CD4-positive, alpha-beta T cell (primary cell): Measurements from ENCODE around the gene RXRA. TPM values are rescaled to one million over a fixed set of nuclear protein-coding genes. Genes with fewer than 3 reads are reported as not detected.

Source experiments
- ATAC-seq: fragments of 200-7000 bp; cut with Tn5 transposase; one replicate; pipeline ENCODE4 v1.10.0; 2022; ENCODE audit warnings: mild to moderate bottlenecking; ENCODE audit not compliant: poor library complexity
- CTCF ChIA-PET: fragments of 350-600 bp; sonication (Branson Sonifier 250); formaldehyde crosslinking; loops from one replicate; lab custom pipeline; 2021; ENCODE audit warnings: antibody characterized with exemption, inconsistent platforms; lab: Charles Lee
- POLR2A ChIA-PET: fragments of 350-600 bp; sonication (Branson Sonifier 250); formaldehyde crosslinking; loops from one replicate; lab custom pipeline; 2021; ENCODE audit warnings: antibody characterized with exemption, inconsistent platforms; lab: Charles Lee
- DNase-seq, 14 experiments: peaks; one replicate each; pipeline ENCODE4 v3.0.0-alpha.2; 2013 to 2020; ENCODE audit warnings: mixed read lengths in 2 of 14
- H3K27ac ChIP-seq, 2 donors: one replicate each; pipeline versions ENCODE4 v1.5.1 to v1.7.0; 2013; ENCODE audit warnings: low read length in 2 of 2, low read depth in 1 of 2, mild to moderate bottlenecking in 1 of 2
- H3K27me3 ChIP-seq, 2 experiments: 1 replicate in 1 of 2; 2 replicates in 1 of 2; pipeline versions ENCODE4 v1.6.1 to v1.7.0; 2013; ENCODE audit warnings: low read length in 2 of 2, control low read depth in 1 of 2, mild to moderate bottlenecking in 1 of 2, moderate library complexity in 1 of 2; ENCODE audit not compliant: insufficient read depth in 2 of 2, control insufficient read depth in 1 of 2
- H3K36me3 ChIP-seq: one replicate; pipeline ENCODE4 v1.6.1; 2013; ENCODE audit warnings: low read length, control low read depth; ENCODE audit not compliant: insufficient read depth
- H3K4me1 ChIP-seq: one replicate; pipeline ENCODE4 v1.6.1; 2013; ENCODE audit warnings: low read length, control low read depth; ENCODE audit not compliant: insufficient read depth
- H3K4me3 ChIP-seq: one replicate; pipeline ENCODE4 v1.5.1; 2013; ENCODE audit warnings: mild to moderate bottlenecking, low read length, moderate library complexity
- H3K9me3 ChIP-seq, 2 experiments: 1 replicate in 1 of 2; 2 replicates in 1 of 2; pipeline versions ENCODE4 v1.6.1 to v1.7.0; 2013; ENCODE audit warnings: low read length in 2 of 2, mild to moderate bottlenecking in 2 of 2, control low read depth in 1 of 2, moderate library complexity in 1 of 2; ENCODE audit not compliant: control insufficient read depth in 1 of 2, insufficient read depth in 1 of 2
- H3K27ac Mint-ChIP-seq: one replicate; pipeline ENCODE4 v1.8.0; 2020; ENCODE audit warnings: mixed read lengths
- H3K27me3 Mint-ChIP-seq: one replicate; pipeline ENCODE4 v1.8.0; 2021; ENCODE audit warnings: mixed read lengths
- H3K36me3 Mint-ChIP-seq: one replicate; pipeline ENCODE4 v1.8.0; 2021; ENCODE audit warnings: low read depth, mixed read lengths
- H3K4me1 Mint-ChIP-seq: one replicate; pipeline ENCODE4 v1.8.0; 2021; ENCODE audit warnings: low read depth, mixed read lengths
- H3K4me3 Mint-ChIP-seq: one replicate; pipeline ENCODE4 v1.8.0; 2020; ENCODE audit warnings: mild to moderate bottlenecking, mixed read lengths
- H3K9me3 Mint-ChIP-seq: one replicate; pipeline ENCODE4 v1.8.0; 2020; ENCODE audit warnings: mixed read lengths
- CTCF ChIP-seq: fragments of 200-600 bp; IDR thresholded peaks from one replicate; pipeline ENCODE4 v1.8.0; 2022; ENCODE audit warnings: antibody characterized with exemption, mild to moderate bottlenecking
- intact Hi-C, 2 experiments: fragments of 100-400 bp; cut with DNase I in 1 of 2; cut with micrococcal nuclease in 1 of 2; formaldehyde crosslinking; loops; one replicate each; pipeline versions ENCODE4 v1.15.1 to v1.9.0; 2023 to 2025; cut with DNase I, micrococcal nuclease
- total RNA-seq, 174 experiments: library from RNA in 2 of 174; stranded (reverse) in 2 of 174; gene quantifications; one replicate each; pipeline ENCODE4 v1.2.3 and lab custom pipeline; 2021 to 2026

The RXRA gene
- total RNA-seq, 2 experiments from 2014 or later = 7.3 to 8.4 TPM

DNA sequence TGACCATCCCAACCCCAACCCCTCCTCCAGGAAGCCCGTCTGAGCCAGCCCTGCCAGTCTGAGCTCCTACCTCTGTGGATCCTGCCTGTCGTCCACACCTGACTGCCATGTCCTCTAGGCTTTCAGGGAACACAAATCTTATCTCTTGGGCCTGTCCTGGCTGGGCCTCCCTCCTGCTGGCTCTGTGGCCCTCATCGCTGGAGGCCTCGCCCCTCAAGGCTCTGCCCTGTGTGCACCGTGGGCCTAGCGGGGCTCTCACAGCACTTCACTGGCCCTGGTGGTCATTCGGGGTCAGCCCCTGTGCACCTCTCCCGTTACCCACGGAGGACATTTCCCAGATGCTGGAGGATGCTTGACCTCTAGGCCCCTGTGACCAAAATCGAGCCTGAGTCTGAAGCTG lies 133.3 kb downstream of the RXRA start:
- DNase-seq (no peak), ATAC-seq (no peak)
- Histone ChIP-seq H3K4me3 (no peak overlapping the region), H3K36me3 (no peaks in the 10 kb centered on the region), H3K27me3 (peaks cover 0 to 6% of the 10 kb centered on the region in 2 experiments), H3K9me3 (peaks cover 0 to 17% of the 10 kb centered on the region in 2 experiments), H3K4me1 (peaks cover 26% of the 10 kb centered on the region), H3K27ac (no peak overlapping the region)
- Mint-ChIP-seq H3K9me3 (no peaks in the 10 kb centered on the region), H3K36me3 (no peaks in the 10 kb centered on the region), H3K27ac (no peak overlapping the region), H3K4me1 (peaks cover 7% of the 10 kb centered on the region), H3K4me3 (no peak overlapping the region), H3K27me3 (no peaks in the 10 kb centered on the region)
- ChIA-PET CTCF (no interaction called here), POLR2A (no interaction called here)
- intact Hi-C loops = loop anchor here in 1 of 2 experiments (5.0 to 10.0 kb wide), 2 partner anchors 435 to 1038 kb away; partner anchors contain the start of gene BRD3OS
- no peak for TF ChIP-seq CTCF

DNA sequence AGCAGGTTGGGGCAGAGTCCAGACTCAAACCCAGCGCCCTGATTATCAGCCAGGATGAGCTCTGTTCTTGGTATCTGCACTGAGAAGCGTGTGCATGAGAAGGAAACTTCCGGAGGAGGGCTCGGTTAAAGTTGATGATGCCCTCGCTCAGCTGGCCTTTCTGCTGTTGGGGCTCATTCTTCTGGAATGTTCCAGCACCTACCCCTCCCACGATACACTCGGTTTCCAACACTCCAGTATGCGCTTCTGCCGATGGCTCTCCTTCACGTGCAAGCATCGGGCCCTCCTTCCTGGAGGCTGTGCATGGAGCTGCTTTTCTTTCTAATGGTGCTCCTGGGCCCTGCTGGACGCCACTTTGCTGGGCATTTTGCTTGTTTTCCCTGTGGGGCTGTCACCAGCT lies 134.0 kb downstream of the RXRA start:
- H3K27me3 ChIP-seq = peaks cover 0 to 6% of the 10 kb centered on the region in 2 experiments
- peaks cover 0 to 17% of the 10 kb centered on the region in 2 experiments for H3K9me3 ChIP-seq
- Mint-ChIP-seq H3K4me3 (no peak overlapping the region), H3K4me1 (peaks cover 7% of the 10 kb centered on the region), H3K27me3 (no peaks in the 10 kb centered on the region), H3K27ac (no peak overlapping the region), H3K36me3 (no peaks in the 10 kb centered on the region), H3K9me3 (no peaks in the 10 kb centered on the region)
- ChIA-PET POLR2A (no interaction called here), CTCF (no interaction called here)
- no peaks in the 10 kb centered on the region for H3K36me3 ChIP-seq
- intact Hi-C loops = no loop called here
- H3K4me3 ChIP-seq = no peak overlapping the region
- H3K27ac ChIP-seq = no peak overlapping the region
- TF ChIP-seq CTCF = no peak
- no peak for DNase-seq
- peaks cover 26% of the 10 kb centered on the region for H3K4me1 ChIP-seq
- ATAC-seq = no peak

- Mint-ChIP-seq H3K9me3 (no peaks in the 10 kb centered on the region), H3K36me3 (no peaks in the 10 kb centered on the region), H3K4me3 (no peak overlapping the region), H3K27me3 (no peaks in the 10 kb centered on the region), H3K27ac (no peak overlapping the region), H3K4me1 (peaks cover 7% of the 10 kb centered on the region)
- H3K27ac ChIP-seq = no peak overlapping the region
- no peak overlapping the region for H3K4me3 ChIP-seq
- no peaks in the 10 kb centered on the region for H3K36me3 ChIP-seq
- DNase-seq (no peak), ATAC-seq (no peak)
- H3K4me1 ChIP-seq = peaks cover 20% of the 10 kb centered on the region
- peaks cover 0 to 17% of the 10 kb centered on the region in 2 experiments for H3K9me3 ChIP-seq
- ChIA-PET POLR2A (no interaction called here), CTCF (no interaction called here)
- intact Hi-C loops = no loop called here
- no peak for TF ChIP-seq CTCF
- H3K27me3 ChIP-seq = peaks cover 0 to 6% of the 10 kb centered on the region in 2 experiments
These were observed 134.6 kb downstream of the RXRA start for GRCh38 chr9:134460896-134461295.
